Common myeloid progenitor, CD34-positive (primary cell): ENCODE data around the gene PIP5KL1.

Experiments used
- CTCF ChIA-PET: fragments of 350-600 bp; sonication (Branson Sonifier 250); formaldehyde crosslinking; loops from one replicate; lab custom pipeline; 2021; ENCODE audit warnings: antibody characterized with exemption; lab: Charles Lee
- POLR2A ChIA-PET: fragments of 350-600 bp; sonication (Branson Sonifier 250); formaldehyde crosslinking; loops from one replicate; lab custom pipeline; 2021; ENCODE audit warnings: antibody characterized with exemption; lab: Charles Lee
- DNase-seq, 3 donors: peaks; one replicate each; pipeline versions ENCODE4 v3.0.0 to v3.0.0-alpha.2; 2013
- H3K27ac ChIP-seq, 2 experiments: 1 replicate in 1 of 2; 2 replicates in 1 of 2; pipeline ENCODE4 v1.7.0; 2013; ENCODE audit warnings: inconsistent platforms in 2 of 2, low read length in 2 of 2, mild to moderate bottlenecking in 2 of 2, low read depth in 1 of 2, moderate library complexity in 1 of 2; ENCODE audit not compliant: severe bottlenecking in 2 of 2, insufficient read depth in 1 of 2, poor library complexity in 1 of 2
- H3K27me3 ChIP-seq, 5 experiments: replicated peaks in 2 of 5; 1 replicate in 3 of 5; 2 replicates in 2 of 5; pipeline versions ENCODE4 v1.6.1 to v1.7.0; 2013; ENCODE audit warnings: low read length in 4 of 5, mild to moderate bottlenecking in 2 of 5, moderate library complexity in 2 of 5, inconsistent platforms in 1 of 5; ENCODE audit not compliant: insufficient read depth in 5 of 5, control insufficient read depth in 4 of 5
- H3K36me3 ChIP-seq, 4 experiments: 1 replicate in 2 of 4; 2 replicates in 2 of 4; pipeline versions ENCODE4 v1.6.1 to v1.7.0; 2013; ENCODE audit warnings: low read length in 3 of 4, control low read depth in 1 of 4, mild to moderate bottlenecking in 1 of 4; ENCODE audit not compliant: control insufficient read depth in 4 of 4, insufficient read depth in 4 of 4
- H3K4me1 ChIP-seq, 4 experiments: 1 replicate in 3 of 4; 2 replicates in 1 of 4; pipeline versions ENCODE4 v1.6.1 to v1.7.1; 2013; ENCODE audit warnings: low read length in 3 of 4, mild to moderate bottlenecking in 3 of 4, control low read depth in 1 of 4, inconsistent platforms in 1 of 4, moderate library complexity in 1 of 4; ENCODE audit not compliant: control insufficient read depth in 4 of 4, insufficient read depth in 4 of 4; ENCODE audit errors: control extremely low read depth in 1 of 4
- H3K4me3 ChIP-seq, 7 experiments: 1 replicate in 4 of 7; 2 replicates in 3 of 7; pipeline versions ENCODE4 v1.5.1 to v1.7.0; 2013; ENCODE audit warnings: mild to moderate bottlenecking in 7 of 7, low read length in 6 of 7, moderate library complexity in 6 of 7, inconsistent platforms in 2 of 7, low read depth in 2 of 7, control low read depth in 1 of 7; ENCODE audit not compliant: insufficient read depth in 4 of 7, control insufficient read depth in 1 of 7; ENCODE audit errors: extremely low read depth in 1 of 7
- H3K9me3 ChIP-seq, 5 experiments: 1 replicate in 4 of 5; 2 replicates in 1 of 5; pipeline versions ENCODE4 v1.6.1 to v1.7.1; 2013; ENCODE audit warnings: low read length in 4 of 5, mild to moderate bottlenecking in 2 of 5, inconsistent platforms in 1 of 5, low read depth in 1 of 5, moderate library complexity in 1 of 5; ENCODE audit not compliant: control insufficient read depth in 4 of 5, insufficient read depth in 2 of 5; ENCODE audit errors: control extremely low read depth in 1 of 5
- WGBS: methylation state at CpG from one replicate; pipeline ENCODE4 v1.1.5; 2013; ENCODE audit not compliant: insufficient coverage; 5-methylcytosine and 5-hydroxymethylcytosine counted together

PIP5KL1 gene

GRCh38 chr9:127962278-127962677, 31.7 kb upstream of the PIP5KL1 start:
- H3K27me3 ChIP-seq: no peaks in the 10 kb centered on the region
- ChIA-PET POLR2A (no interaction called here), CTCF (interaction anchor here (1.1 to 1.5 kb wide), 4 partner anchors 15 to 73 kb away, joined by 3 to 5 read pairs (median 4); no protein-coding TSS in a partner anchor)
- 40% methylated on average over 1 of the region's 3 CpGs for WGBS
- peaks cover 0 to 2% (median 0%) of the 10 kb centered on the region in 4 experiments for H3K36me3 ChIP-seq
- H3K9me3 ChIP-seq: no peaks in the 10 kb centered on the region
- H3K27ac ChIP-seq: no peak overlapping the region
- DNase-seq: no peak
- no peak overlapping the region for H3K4me3 ChIP-seq
- peaks cover 0 to 24% (median 23%) of the 10 kb centered on the region in 4 experiments for H3K4me1 ChIP-seq

- WGBS: 98% methylated on average over 11 of the region's 13 CpGs
- Histone ChIP-seq H3K27ac (no peak overlapping the region), H3K4me3 (no peak overlapping the region), H3K27me3 (no peaks in the 10 kb centered on the region), H3K4me1 (peaks cover 0 to 18% (median 17%) of the 10 kb centered on the region in 4 experiments), H3K9me3 (no peaks in the 10 kb centered on the region), H3K36me3 (peaks cover 0 to 2% (median 0%) of the 10 kb centered on the region in 4 experiments)
- ChIA-PET POLR2A (no interaction called here), CTCF (interaction anchor here (0.9 to 1.6 kb wide), 3 partner anchors 16 to 74 kb away, joined by 3 to 8 read pairs (median 3); no protein-coding TSS in a partner anchor)
- DNase-seq: no peak
These were observed 31.1 kb upstream of the PIP5KL1 start for GRCh38 chr9:127961613-127962155.

- DNase-seq: no peak
- peaks cover 0 to 2% (median 0%) of the 10 kb centered on the region in 4 experiments for H3K36me3 ChIP-seq
- H3K4me3 ChIP-seq: no peak overlapping the region
- H3K4me1 ChIP-seq: peaks cover 0 to 12% (median 11%) of the 10 kb centered on the region in 4 experiments
- H3K9me3 ChIP-seq: no peaks in the 10 kb centered on the region
- ChIA-PET POLR2A (no interaction called here), CTCF (interaction anchor here (0.9 to 1.6 kb wide), 4 partner anchors 10 to 74 kb away, joined by 3 to 8 read pairs (median 5); no protein-coding TSS in a partner anchor)
- H3K27ac ChIP-seq: no peak overlapping the region
- H3K27me3 ChIP-seq: no peaks in the 10 kb centered on the region
- 88% methylated on average over 2 of the region's 2 CpGs for WGBS
These were observed 30.5 kb upstream of the PIP5KL1 start for GRCh38 chr9:127961155-127961490.

GRCh38 chr9:127960410-127961154, 30.0 kb upstream of the PIP5KL1 start:
- CTCF ChIA-PET: interaction anchor here (0.9 to 1.6 kb wide), 4 partner anchors 10 to 75 kb away, joined by 3 to 8 read pairs (median 5); no protein-coding TSS in a partner anchor
- POLR2A ChIA-PET: no interaction called here
- Histone ChIP-seq H3K9me3 (no peaks in the 10 kb centered on the region), H3K4me3 (no peak overlapping the region), H3K36me3 (peaks cover 0 to 2% (median 0%) of the 10 kb centered on the region in 4 experiments), H3K4me1 (peaks cover 0 to 9% (median 8%) of the 10 kb centered on the region in 4 experiments), H3K27ac (no peak overlapping the region), H3K27me3 (no peaks in the 10 kb centered on the region)
- no peak for DNase-seq
- 86% methylated on average over 8 of the region's 11 CpGs for WGBS

- POLR2A ChIA-PET: no interaction called here
- Histone ChIP-seq H3K4me3 (no peak overlapping the region), H3K27ac (no peak overlapping the region), H3K4me1 (peaks cover 0 to 9% (median 5%) of the 10 kb centered on the region in 4 experiments), H3K27me3 (no peaks in the 10 kb centered on the region), H3K36me3 (peaks cover 0 to 2% (median 0%) of the 10 kb centered on the region in 4 experiments), H3K9me3 (no peaks in the 10 kb centered on the region)
- CTCF ChIA-PET: interaction anchor here (1.4 to 1.6 kb wide), 3 partner anchors 11 to 75 kb away, joined by 3 to 8 read pairs (median 7); no protein-coding TSS in a partner anchor
- 100% methylated on average over 2 of the region's 2 CpGs for WGBS
- no peak for DNase-seq
These were observed 29.3 kb upstream of the PIP5KL1 start for GRCh38 chr9:127959841-127960409.

- no CpG with 5 or more reads among the region's 4 CpGs for WGBS
- H3K4me3 ChIP-seq: no peak overlapping the region
- POLR2A ChIA-PET: no interaction called here
- H3K27ac ChIP-seq: no peak overlapping the region
- H3K27me3 ChIP-seq: no peaks in the 10 kb centered on the region
- CTCF ChIA-PET: interaction anchor here (1.5 to 7.5 kb wide), 2 partner anchors 15 to 16 kb away, joined by 3 to 49 read pairs; no protein-coding TSS in a partner anchor
- H3K9me3 ChIP-seq: no peaks in the 10 kb centered on the region
- peaks cover 0 to 9% (median 5%) of the 10 kb centered on the region in 4 experiments for H3K4me1 ChIP-seq
- no peak for DNase-seq
- H3K36me3 ChIP-seq: peaks cover 0 to 2% (median 0%) of the 10 kb centered on the region in 4 experiments
These were observed 28.8 kb upstream of the PIP5KL1 start for GRCh38 chr9:127959398-127959797.
